Femur (tissue), 1 donor: ENCODE results near the gene FAM193A.
A peak's percentile ranks its signal among the peaks of the same experiment; 100 is the strongest.
"Not testable (repeated sequence)": the region's sequence is repeated elsewhere in the genome, so short reads cannot be mapped to it uniquely, and the experiment has no call there.

Source experiments
- DNase-seq: peaks from one replicate; pipeline ENCODE4 v3.0.0-alpha.2; 2017

Gene FAM193A

DNA sequence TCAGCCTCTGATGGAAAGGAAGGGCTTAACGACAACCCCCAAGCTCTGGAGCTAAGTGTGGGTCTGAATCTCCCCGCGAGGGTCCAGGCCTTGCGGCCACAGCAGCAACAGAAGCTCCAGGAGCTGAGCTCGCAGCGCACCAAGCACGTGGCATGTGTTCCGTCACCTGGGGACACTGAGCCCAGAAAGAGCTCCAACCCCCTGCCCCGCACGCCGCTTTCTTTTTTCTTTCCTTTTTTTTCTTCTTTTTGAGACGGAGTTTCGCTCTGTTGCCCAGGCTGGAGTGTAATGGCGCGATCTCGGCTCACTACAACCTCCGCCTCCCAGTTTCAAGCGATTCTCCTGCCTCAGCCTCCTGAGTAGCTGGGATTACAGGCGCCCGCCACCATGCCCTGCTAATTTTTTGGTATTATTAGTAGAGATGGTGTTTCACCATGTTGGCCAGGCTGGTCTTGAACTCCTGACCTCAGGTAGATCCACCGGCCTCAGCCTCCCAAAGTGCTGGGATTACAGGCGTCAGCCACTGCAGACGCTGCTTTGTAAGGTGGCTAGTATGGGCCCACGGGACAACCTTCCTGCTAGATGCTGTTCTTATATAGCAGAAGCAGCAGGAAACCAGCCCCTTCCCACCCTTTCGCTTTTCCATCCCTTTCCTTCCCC lies 220.4 kb downstream of the FAM193A start:
- no peak for DNase-seq

DNA sequence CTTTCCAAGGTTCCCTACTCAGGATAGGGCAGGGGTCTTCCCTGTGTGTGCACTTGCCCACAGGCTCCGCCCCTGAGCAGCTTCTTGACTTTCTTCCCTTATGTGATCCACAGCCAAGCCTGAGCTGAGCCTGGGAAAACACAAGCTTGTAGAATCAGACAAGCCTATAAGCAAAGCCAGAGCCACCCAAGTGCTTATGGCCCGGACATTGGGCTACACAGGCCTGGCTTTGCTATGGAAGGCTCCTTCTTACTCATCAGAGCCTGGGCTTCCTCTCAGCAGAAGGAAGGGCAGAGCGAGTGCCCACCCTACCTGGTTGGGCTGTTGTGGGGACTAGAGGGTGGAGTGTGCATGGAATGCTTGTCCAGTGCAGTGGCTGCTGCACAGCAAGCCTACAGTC lies 221.0 kb downstream of the FAM193A start:
- no peak for DNase-seq

DNA sequence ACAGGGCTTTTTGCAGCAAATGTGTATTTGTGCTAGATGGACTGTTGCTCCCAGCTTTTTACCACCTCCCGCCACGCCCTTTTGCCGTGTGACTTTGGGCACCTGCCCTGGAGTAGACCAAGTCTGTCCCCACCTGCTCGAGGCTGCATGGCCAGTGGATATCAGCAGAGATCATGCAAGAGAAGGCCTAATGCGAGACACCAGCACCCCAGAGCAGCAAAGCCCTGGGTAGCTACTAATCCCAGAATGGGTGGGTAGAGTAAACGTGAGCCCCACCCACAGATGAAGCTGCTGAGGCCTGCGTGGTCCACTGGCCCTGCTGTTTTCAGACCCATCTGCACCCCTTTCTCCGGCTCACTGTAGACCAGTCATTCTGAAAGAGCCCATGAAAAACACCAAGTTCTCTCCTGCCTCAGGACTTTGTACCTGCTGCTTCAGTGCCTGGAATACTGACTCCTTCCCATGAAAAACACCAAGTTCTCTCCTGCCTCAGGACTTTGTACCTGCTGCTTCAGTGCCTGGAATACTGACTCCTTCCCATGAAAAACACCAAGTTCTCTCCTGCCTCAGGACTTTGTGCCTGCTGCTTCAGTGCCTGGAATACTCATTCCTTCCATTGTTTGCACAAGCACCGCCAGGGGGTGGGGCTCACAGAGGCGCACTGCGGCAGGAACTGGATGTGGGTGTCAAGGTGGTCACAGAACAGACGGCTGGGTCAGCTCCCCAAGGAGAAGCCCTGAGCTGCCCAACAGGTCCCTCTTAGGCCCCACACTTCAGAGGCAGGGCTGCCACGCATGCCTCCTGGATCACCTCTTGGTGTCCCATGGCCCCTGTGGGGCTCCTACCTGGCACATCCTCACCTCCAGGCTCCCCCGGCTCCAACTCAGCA lies 224.8 kb downstream of the FAM193A start:
- DNase-seq, result peak; percentile 26

DNA sequence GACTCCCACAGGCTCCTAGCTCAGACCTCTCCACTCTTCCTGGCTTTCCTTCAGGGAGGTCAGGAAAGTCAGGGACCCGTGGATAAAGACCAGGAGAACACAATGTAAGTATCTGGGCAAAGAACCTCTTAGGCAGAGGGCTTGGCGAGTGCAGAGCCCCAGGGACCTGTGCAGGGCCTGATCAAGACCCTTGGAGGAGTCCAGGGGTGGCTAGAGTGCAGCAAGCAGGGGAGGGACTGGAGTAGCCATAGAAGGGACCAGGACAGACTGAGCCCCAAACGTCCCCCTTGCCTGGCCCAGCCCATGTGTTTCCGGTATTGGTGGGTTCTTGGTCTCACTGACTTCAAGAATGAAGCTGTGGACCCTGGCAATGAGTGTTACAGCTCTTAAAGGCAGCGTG lies 225.6 kb downstream of the FAM193A start:
- peak; percentile 17 for DNase-seq

DNA sequence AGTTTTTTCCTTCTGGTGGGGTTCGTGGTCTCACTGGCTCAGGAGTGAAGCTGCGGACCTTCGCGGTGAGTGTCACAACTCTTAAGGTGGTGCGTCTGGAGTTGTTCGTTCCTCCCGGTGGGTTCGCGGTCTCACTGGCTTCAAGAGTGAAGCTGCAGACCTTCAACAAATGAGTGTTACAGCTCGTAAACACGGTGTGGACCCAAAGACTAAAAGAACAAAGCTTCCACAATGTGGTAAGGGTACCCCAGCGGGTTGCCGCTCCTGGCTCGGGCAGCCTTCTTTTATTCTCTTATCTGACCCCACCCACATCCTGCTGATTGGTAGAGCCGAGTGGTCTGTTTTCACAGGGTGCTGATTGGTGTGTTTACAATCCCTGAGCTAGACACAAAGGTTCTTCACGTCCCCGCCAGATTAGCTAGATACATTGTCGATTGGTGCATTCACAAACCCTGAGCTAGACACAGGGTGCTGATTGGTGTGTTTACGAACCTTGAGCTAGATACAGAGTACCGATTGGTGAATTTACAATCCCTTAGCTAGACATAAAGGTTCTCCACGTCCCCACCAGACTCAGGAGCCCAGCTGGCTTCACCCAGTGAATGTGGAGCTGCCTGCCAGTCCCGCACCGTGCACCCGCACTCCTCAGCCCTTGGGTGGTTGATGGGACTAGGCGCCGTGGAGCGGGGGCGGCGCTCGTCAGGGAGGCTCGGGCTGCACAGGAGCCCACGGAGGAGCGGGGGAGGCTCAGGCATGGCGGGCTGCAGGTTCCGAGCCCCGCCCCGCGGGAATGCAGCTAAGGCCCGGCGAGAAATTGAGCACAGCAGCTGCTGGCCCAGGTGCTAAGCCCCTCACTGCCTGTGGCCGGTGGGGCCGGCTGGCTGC lies 226.3 kb downstream of the FAM193A start:
- peak; percentile 17 for DNase-seq

DNA sequence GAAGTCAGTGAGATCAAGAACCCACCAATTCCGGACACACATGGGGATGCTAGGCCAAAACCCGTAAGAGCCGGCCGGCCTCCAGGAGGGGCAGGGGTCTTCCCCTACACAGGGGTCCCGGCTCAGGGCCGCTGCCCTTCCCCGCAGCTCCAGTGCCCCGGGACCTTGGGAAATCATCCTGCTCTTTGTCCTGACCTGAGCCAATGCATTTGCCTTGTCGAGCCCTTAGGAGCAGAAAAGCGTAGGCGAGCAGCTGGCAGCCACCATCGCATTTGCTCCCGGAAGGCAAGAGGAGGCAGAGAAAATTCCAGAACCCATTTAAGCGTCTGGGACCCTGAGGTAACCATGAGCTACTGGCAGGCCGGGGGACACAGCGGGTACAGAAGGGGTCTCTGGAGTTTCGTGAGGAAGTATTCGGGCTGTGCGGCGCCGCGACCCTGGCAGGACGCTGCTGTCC lies 227.1 kb downstream of the FAM193A start:
- DNase-seq, result no peak

DNA sequence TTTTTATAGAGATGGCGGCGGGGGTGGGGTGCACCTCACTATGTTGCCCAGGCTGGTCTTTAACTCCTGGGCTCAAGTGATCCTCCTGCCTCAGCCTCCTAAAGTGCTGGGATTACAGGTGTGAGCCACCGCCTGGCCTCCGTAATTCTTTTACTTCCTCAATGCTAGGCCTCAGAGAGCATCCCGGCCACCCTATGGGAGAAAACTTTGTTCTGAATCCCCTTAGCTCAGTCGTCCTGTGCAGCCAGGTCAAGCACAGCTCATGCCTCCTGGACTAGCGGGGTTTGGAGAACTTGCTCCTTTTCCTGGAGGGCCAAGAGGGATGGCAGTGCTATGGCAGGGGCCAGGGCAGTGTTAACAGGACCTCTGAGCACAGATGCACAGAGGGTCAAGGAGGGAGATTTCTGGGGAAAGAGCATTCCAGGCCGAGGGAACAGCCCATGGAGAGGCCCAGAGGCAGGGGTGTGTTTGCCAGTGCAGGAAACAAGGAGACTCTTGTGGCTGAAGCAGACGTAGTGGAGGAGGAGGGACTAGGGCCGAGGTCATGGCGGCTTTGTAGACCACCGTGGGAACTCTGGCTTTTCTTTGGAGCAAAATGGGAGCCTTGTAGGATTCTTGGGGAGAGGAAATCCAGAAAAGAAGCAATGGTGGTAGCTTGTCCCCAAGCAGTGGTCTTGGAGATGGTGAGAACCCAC lies 229.5 kb downstream of the FAM193A start:
- peak; percentile 6 for DNase-seq

DNA sequence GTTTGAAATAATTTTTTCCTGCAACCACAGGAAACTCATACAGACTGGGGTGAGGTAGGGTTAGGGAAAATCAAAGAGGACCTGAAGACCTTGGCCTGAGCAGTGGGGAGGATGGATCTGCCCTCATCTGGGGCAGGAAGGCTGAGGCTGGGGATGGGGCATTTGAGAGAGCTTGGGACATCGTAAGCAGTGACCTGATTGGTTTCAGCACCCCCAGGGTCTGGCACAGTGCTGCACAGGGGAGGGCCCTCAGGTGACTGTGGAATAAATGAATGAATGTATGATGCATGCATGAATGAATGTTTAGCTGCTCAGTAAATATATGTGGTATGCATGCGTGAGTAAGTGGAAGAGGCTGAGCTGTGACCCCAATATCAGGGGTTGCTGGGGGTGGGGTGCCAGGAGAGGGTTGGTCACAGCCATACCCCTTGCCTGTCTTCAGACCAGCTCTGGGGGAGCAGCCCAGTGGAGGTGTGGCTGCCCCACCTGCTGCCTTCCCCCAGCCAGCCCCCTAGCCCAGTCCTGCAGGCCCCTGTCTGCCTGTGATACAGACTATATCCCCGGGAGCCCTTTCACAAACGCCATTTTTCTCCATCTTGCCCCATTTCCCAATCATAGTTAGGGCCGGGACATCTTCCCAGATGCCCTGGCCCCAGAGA lies 230.7 kb downstream of the FAM193A start:
- peak; percentile 10 for DNase-seq

DNA sequence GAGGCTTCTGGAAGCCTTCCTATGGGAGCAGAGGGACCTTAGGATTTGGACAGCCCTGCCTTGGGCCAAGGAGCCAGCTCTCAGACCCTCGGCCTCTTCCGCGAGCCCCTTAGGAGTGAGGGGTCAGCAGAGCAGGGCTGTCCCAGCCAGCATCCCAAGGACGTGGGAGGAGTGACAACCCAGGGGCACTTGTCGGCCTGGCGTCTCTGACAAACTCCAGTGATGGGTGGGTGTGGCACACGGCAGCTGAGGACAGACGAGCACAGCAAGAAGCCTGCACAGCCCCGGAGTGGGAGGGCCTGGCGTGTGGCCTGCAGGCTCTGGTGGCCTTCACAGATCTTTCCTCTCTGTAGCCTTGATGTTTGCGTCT lies 231.2 kb downstream of the FAM193A start:
- DNase-seq, result peak; percentile 20

DNA sequence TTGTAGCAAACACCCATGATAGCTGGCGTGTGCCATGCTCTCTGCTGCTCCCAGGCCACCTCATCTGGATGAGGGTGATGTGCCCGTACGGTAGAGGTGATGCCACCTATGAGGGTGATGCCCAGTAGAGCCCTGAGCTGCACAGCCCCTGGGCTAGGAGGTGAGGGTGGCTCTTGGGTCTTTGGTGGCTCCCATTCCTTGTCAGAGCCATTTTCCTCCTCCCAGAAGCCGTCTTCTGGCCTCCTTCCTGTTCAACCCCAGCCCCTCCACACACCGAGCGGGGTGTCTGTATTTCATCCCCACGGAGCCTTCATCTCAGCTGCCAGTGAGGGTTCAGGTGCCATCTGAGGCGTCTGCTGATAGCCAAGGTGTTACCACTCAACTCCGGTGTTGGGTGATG lies 231.7 kb downstream of the FAM193A start:
- peak; percentile 9 for DNase-seq

DNA sequence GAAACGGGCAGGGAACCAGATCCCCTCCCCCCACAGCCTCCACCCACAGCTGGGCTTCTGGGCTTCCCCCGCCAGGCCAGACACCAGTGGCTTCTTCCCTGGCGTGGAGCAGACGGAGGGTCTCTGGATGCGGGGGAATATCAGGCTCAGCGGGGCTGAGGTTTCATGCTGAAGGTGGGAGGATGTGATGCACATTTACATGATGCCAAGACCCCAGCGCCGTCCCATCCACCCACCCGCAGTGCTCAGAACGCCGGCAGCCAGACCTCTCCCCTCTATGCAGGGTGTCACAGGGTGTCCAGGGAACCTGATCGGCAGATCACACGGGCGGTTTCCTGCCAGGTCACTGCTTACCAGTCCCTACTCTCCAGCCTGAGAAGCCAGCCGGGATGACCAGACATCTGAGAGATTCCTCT lies 232.5 kb downstream of the FAM193A start:
- peak; percentile 18 for DNase-seq

DNA sequence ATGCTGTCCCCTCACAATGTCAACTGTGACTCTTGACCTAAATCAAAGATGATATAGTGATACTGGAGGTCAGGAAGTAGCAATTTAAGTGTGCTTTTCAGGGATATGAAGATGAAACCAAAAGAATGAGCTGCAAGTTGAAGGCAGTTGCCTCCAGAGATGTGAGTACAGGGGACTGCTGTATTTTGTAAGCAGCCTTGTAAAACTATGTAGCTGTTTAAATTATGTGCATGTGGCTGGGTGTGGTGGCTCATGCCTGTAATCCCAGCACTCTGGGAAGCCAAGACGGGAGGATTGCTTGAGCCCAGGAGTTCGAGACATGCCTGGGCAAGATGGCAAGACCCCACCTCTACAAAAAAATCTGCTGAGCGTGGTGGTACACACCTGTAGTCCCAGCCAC lies 234.8 kb downstream of the FAM193A start:
- no peak for DNase-seq

DNA sequence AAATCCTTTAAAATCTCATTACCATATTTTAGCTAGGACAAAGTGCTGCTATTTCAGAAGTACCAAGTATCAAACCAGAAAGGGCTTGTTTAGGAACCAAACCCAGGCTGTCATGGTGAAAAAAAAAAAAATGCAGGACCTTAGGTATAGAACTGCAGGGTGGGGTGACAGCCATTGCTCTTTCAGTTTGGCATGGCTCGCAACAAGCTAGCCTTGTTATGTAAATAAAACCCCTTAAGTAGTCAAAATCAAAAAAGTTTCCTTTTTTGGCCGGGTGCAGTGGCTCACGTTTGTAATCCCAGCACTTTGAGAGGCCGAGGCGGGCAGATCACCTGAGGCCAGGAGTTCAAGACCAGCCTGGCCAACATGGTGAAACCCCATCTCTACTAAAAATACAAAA lies 244.2 kb downstream of the FAM193A start:
- DNase-seq, result not testable (repeated sequence)

DNA sequence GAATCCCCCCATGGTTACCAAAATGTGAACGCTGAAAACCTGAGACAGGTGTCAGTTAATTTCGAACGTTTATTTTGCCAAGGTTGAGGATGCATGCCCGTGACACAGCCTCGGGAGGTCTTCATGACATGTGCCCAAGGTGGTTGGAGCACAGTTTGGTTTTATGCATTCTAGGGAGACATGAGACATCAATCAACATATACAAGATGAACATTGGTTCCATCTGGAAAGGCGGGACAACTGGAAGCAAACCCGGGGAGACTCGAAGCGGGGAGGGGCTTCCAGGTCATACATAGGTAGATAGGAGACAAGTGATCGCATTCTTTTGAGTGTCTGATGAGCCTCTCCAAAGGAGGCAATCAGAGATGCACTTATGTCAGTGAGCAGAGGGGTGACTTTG lies 245.5 kb downstream of the FAM193A start:
- DNase-seq, result no peak
